Measurements from ENCODE around the gene OR10H1.

The OR10H1 gene

DNA sequence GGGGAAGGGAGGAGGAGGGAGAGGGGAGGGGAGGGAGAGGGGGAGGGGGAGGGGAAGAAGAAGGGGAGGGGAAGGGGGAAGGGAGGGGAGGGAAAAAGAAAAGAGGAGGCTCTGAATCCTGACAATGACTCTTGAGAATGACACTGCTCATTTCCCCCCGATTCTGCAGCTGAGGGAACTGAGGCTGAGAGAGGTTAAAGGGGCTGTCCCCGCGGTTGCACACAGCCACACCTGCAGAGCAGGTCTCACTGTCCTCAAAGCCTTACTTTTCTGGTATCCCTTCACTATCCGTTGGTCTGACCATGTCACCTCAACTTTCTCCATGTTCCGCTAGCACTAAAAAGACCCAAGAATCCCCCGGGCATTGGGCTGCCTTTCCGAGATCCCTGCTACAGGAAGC, 47.0 kb upstream of the OR10H1 start:
- no peaks in the 10 kb centered on the region for H3K9me2 ChIP-seq (replicated peaks; ENCODE audit: insufficient read depth, low read length)
- H3F3A ChIP-seq (ENCODE audit: insufficient read depth): no peaks in the 10 kb centered on the region
- H3K27ac ChIP-seq (ENCODE audit: low read depth, low read length): no peak overlapping the region
- TF ChIP-seq EZH2phosphoT487 (conservative IDR thresholded peaks at IDR 0.05; ENCODE audit: low read length): no peak
- TF ChIP-seq, protein P1, sequence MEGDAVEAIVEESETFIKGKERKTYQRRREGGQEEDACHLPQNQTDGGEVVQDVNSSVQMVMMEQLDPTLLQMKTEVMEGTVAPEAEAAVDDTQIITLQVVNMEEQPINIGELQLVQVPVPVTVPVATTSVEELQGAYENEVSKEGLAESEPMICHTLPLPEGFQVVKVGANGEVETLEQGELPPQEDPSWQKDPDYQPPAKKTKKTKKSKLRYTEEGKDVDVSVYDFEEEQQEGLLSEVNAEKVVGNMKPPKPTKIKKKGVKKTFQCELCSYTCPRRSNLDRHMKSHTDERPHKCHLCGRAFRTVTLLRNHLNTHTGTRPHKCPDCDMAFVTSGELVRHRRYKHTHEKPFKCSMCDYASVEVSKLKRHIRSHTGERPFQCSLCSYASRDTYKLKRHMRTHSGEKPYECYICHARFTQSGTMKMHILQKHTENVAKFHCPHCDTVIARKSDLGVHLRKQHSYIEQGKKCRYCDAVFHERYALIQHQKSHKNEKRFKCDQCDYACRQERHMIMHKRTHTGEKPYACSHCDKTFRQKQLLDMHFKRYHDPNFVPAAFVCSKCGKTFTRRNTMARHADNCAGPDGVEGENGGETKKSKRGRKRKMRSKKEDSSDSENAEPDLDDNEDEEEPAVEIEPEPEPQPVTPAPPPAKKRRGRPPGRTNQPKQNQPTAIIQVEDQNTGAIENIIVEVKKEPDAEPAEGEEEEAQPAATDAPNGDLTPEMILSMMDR (IDR thresholded peaks at IDR 0.05; ENCODE audit: insufficient read depth, low read length, poor library complexity, severe bottlenecking): no peak
- H3K4me2 ChIP-seq (ENCODE audit: low read depth, low read length, poor library complexity, severe bottlenecking): no peak overlapping the region
- no peaks in the 10 kb centered on the region for H3K79me2 ChIP-seq (ENCODE audit: insufficient read depth, low read length)
- H3K4me3 ChIP-seq (ENCODE audit: insufficient read depth, low read length, poor library complexity, severe bottlenecking): no peak overlapping the region
- no peaks in the 10 kb centered on the region for H3K36me3 ChIP-seq (ENCODE audit: low read length)
- H3K27me3 ChIP-seq (ENCODE audit: low read length): no peaks in the 10 kb centered on the region
- H3K9me3 ChIP-seq (ENCODE audit: insufficient read depth, low read length): no peaks in the 10 kb centered on the region
- H2AFZ ChIP-seq (ENCODE audit: low read depth, low read length, severe bottlenecking): no peak overlapping the region
- H3K9ac ChIP-seq (ENCODE audit: low read length): no peak overlapping the region
- no peaks in the 10 kb centered on the region for H4K20me1 ChIP-seq (ENCODE audit: low read depth, low read length)

DNA sequence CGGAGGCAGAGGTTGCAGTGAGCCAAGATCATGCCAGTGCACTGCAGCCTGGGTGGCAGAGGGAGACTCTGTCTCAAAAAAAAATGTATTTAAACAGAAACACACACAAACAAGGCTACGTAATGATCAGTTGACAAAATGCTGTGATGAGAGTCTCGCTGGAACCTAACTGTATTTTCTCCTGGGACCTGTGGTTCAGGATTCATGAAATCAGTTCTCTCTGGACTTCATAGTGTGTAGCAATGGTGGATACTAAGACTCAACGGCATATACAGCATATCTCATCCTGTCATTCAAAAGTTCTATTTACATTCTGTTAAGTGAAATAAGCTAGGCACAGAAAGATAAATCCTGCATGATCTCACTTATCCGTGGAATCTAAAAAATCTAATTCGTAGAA, 45.1 kb upstream of the OR10H1 start:
- H3K9me3 ChIP-seq (ENCODE audit: insufficient read depth, low read length): no peaks in the 10 kb centered on the region
- no peaks in the 10 kb centered on the region for H3K36me3 ChIP-seq (ENCODE audit: low read length)
- H3K4me3 ChIP-seq (ENCODE audit: insufficient read depth, low read length, poor library complexity, severe bottlenecking): no peak overlapping the region
- no peaks in the 10 kb centered on the region for H3K79me2 ChIP-seq (ENCODE audit: insufficient read depth, low read length)
- no peaks in the 10 kb centered on the region for H3K9me2 ChIP-seq (replicated peaks; ENCODE audit: insufficient read depth, low read length)
- no peaks in the 10 kb centered on the region for H4K20me1 ChIP-seq (ENCODE audit: low read depth, low read length)
- H3K9ac ChIP-seq (ENCODE audit: low read length): no peak overlapping the region
- no peak overlapping the region for H3K27ac ChIP-seq (ENCODE audit: low read depth, low read length)
- no peaks in the 10 kb centered on the region for H3F3A ChIP-seq (ENCODE audit: insufficient read depth)
- TF ChIP-seq, protein P1 (IDR thresholded peaks at IDR 0.05; ENCODE audit: insufficient read depth, low read length, poor library complexity, severe bottlenecking): no peak
- TF ChIP-seq EZH2phosphoT487 (conservative IDR thresholded peaks at IDR 0.05; ENCODE audit: low read length): no peak
- H2AFZ ChIP-seq (ENCODE audit: low read depth, low read length, severe bottlenecking): no peak overlapping the region
- no peak overlapping the region for H3K4me2 ChIP-seq (ENCODE audit: low read depth, low read length, poor library complexity, severe bottlenecking)
- H3K27me3 ChIP-seq (ENCODE audit: low read length): no peaks in the 10 kb centered on the region

DNA sequence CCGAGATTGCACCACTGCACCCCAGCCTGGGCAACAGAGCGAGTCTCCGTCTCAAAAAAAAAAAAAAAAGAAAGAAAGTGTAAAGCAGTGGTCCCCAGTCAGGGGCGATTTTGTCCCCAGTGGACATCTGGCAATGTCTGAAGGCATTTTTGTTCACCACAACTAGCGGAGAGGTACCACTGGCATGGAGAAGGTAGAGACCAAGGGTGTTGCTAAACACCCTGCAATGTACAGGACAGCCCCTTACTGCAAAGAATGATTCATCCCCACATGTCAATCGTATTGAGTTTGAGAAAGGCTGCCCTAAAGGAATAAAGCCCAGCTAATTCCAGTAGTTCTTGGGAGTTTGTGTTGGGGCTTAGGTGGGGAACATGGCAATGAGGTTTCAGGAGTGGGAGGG, 43.7 kb upstream of the OR10H1 start:
- no peak for TF ChIP-seq EZH2phosphoT487 (conservative IDR thresholded peaks at IDR 0.05; ENCODE audit: low read length)
- TF ChIP-seq, protein P1 (IDR thresholded peaks at IDR 0.05; ENCODE audit: insufficient read depth, low read length, poor library complexity, severe bottlenecking): no peak
- Histone ChIP-seq H3K9ac (ENCODE audit: low read length) (no peak overlapping the region), H3F3A (ENCODE audit: insufficient read depth) (no peaks in the 10 kb centered on the region), H3K4me3 (ENCODE audit: insufficient read depth, low read length, poor library complexity, severe bottlenecking) (no peak overlapping the region), H3K27me3 (ENCODE audit: low read length) (no peaks in the 10 kb centered on the region), H4K20me1 (ENCODE audit: low read depth, low read length) (no peaks in the 10 kb centered on the region), H3K36me3 (ENCODE audit: low read length) (no peaks in the 10 kb centered on the region), H3K9me2 (replicated peaks; ENCODE audit: insufficient read depth, low read length) (no peaks in the 10 kb centered on the region), H2AFZ (ENCODE audit: low read depth, low read length, severe bottlenecking) (no peak overlapping the region), H3K79me2 (ENCODE audit: insufficient read depth, low read length) (no peaks in the 10 kb centered on the region), H3K27ac (ENCODE audit: low read depth, low read length) (no peak overlapping the region), H3K9me3 (ENCODE audit: insufficient read depth, low read length) (no peaks in the 10 kb centered on the region), H3K4me2 (ENCODE audit: low read depth, low read length, poor library complexity, severe bottlenecking) (no peak overlapping the region)
